GM18909 (cell line): ENCODE results near the gene TPP1.
A peak's percentile ranks its signal among the peaks of the same experiment; 100 is the strongest.

Experiments
- ATAC-seq: cut with Tn5 transposase; IDR thresholded peaks from one replicate; pipeline ENCODE4 v1.9.1; 2021; ENCODE audit warnings: mild to moderate bottlenecking; ENCODE audit not compliant: unreplicated experiment, poor library complexity

The TPP1 gene

DNA sequence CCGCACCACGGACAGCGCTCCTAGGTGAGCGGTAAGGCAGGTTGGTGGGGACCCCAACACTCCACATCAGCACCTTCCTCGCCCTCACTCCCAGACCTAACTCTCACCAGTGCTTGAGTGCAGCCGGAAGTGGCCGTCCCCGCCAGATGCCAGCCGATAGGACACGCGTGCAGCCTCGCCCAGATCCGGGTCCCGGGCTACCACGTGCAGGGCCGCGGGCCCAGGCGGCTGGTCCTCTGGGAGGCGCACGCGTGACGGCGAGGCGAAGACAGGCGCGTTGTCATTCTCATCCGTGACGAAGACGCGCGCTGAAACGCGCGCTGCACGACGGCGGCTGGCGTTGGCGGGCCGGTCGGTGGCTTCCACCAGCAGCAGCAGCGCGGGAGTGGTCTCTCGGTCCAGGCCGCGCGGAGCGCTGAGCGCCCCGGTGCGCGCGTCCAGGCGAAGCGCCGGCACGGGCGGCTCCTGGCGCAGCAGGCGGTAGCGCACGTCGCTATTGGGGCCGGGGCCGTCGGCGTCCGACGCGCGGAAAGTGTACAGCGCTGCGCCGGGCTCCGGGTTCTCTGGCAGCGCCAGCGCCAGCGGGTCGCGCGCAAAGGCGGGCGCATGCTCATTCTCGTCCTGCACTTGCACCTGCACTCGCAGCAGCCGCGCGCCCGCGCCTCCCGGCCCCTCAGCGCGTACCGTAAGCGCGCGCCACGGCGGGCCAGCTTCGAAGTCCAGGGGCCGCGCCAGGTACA, 10.8 kb upstream of the TPP1 start:
- ATAC-seq: no peak

DNA sequence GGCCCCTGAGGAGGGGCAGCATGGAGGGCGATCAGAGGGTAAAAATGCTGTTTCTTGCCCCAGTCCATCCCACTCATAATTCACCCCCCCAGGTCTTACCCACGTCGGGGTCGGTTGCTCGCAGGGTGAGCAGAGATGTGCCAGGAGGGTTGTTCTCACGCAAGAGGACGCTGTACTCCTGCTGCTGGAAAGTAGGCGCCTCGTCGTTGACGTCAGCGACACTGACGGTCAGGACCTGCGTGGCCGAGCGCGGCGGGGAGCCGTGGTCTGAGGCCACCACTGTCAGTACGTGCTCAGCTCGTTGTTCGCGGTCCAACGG, 10.3 kb upstream of the TPP1 start:
- no peak for ATAC-seq

DNA sequence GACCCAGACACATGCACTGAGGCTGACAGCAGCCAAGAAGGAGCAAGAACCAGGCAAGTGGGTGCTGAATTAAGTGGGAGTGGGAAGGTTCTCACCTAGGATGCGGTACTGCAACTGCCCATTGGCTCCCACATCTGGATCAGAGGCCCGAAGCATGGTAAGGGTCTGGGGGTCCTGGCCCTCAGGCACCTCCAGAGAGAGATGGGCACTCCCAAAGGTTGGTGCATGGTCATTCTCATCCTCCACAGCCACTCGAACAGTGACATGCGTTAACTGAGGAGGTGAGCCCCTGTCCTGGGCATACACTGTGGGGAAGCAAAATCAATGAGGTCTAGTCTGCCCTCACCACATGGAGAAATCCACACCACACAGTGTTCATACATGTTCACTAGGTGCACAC, 9.3 kb upstream of the TPP1 start:
- ATAC-seq: no peak

DNA sequence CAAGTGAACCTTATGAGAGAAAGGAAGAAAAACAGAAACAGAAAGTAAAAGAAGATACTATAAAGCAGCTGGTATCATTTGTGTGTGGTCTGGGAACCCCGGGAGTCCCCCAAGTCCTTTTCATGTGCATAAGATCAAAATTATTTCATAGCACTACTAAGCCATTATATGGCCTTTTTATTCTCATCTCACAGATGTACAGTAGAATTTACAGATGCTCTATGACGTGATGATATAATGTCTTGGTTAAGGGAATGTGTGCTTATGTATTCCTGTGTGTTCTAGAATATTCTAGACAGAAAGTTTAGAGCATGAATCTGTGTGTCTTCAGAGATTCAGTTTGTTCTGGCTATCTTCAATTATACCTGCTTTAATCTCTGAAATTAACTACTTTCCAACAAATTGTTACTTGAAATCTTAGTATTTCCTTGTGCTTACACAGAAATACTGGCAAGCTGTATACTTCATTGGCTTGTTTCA, 8.6 kb upstream of the TPP1 start:
- peak; percentile 67 for ATAC-seq

DNA sequence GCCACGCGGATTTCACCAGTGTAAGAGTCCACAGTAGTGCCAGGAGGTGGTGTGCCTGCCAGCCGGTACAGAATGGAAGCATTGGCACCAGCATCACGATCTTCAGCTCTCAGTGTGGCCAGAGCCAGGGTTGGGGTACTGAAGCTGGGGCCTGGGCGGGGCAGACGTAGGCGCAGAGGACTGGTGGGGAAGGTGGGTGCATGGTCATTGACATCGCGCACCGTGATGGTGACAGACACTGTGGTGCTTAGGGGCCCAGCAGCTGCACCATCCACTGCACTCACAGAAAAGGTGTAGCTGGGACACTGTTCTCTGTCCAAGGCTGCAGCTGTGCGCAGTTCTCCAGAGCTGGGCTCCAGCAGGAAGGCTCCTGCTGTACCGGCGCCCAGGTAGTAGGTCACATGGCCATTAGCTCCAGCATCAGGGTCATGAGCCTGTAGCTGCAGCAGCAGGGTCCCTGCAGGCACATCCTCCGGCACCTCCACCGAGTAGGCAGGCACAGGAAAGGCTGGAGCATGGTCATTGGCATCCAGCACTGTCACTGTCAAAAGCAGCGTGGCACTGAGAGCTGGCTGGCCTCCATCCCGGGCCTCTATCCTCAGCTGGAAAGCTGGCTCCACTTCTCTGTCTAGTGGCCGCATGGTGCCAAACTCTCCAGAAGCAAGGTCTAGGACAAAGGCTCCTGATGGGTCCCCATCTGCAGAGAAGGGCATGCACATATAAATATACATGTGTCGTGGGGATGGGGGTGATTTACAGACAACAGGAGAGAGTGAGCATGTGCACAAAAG, 7.9 kb upstream of the TPP1 start:
- no peak for ATAC-seq

DNA sequence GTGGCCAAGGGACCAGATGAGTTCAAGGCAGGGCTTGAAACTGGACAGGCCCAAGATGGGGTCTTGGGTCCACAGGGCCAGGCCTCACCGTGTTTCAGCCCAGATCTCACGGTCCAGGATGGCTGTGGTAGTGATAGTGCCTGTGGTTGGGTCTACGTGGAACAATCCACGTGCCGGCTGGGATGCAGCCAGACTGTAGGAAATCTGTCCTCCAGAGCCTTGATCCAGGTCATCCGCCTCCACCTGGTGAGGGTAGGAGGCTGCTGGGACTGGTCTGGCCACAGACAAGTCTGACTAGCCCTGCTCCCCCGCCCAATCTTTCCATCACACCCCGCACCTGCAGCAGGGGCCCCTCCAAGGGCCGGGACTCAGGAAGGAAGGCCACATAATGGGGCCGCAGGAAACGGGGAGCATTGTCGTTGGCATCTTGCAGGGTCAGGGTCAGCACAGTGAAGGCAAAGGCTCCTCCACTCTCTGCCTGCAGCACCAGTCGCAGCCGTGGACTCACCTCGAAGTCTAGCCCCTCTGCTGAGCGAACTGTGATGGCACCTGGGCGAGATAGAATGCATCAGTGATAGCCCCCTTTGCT, 6.7 kb upstream of the TPP1 start:
- ATAC-seq: no peak

DNA sequence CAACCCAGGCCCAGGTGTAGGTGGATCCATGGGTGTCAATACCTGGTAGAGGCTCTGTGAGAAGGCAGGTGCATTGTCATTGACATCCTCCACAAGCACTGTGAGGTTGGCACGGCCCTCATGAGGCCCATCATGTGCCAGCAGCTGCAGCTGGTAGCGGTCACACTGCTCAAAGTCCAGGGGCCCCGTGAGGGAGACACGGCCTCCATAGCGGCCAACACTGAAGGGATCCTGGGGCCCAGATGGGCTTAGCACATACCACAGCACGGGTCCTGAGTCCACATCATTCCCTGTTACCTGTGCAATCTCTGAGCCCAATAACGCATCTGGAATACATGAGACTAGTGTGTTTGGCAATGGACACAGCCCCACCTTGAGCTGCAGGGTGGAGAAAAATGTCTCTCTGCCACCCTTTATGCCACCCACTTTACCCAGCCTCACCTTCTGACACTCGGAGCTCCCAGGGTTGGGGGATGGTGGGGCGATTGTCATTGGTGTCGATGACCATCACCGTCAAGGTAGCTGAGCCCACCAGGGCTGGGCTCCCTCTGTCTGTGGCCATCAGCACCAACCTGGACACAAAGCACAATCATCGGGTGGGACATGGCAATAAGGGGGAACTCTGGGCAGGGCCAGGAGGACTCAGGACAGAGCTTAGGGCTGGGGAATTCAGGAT, 6.1 kb upstream of the TPP1 start:
- ATAC-seq: no peak

DNA sequence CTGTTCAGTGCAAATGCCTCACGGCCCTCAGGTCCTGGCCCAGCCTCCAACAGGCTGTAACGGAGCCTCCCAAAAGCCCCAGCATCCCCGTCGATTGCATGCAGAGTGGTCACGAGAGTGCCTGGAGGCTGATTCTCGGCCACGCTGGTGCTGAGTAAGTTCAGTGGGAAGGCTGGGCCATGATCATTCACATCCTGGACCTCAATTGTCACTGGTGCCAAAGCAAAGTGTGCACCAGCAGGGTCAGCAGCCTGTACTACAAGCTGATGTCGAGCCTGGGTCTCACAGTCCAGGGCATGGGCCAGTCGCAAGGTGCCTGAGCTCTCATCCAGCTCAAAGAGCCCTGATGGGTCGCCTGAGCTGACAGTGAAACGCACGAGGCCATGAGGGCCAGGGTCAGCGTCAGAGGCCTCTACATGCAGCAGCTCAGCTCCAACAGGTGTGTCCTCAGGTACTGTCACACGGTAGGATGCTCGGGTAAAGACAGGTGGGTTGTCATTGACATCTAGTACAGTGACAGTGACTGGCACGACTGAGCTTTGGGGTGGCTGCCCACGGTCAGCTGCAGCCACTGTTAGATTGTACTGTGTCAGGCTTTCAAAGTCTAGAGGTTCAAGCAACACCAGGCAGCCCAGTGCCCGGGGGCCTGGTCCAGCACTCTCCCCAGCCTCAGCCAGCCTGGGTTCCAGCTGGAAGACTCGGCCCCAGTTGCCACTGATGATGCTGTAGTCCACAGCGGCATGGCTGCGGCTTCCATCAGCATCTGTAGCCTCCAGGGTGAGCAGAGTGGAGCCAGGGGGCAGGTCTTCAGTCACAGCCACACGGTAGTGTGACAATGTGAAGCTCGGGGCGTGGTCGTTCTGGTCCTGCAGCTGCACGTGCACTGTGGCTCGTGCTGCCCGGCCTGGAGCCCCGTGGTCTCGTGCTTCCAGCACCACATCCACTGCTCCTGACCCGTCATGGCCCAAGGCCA, 4.5 kb upstream of the TPP1 start:
- ATAC-seq: no peak

DNA sequence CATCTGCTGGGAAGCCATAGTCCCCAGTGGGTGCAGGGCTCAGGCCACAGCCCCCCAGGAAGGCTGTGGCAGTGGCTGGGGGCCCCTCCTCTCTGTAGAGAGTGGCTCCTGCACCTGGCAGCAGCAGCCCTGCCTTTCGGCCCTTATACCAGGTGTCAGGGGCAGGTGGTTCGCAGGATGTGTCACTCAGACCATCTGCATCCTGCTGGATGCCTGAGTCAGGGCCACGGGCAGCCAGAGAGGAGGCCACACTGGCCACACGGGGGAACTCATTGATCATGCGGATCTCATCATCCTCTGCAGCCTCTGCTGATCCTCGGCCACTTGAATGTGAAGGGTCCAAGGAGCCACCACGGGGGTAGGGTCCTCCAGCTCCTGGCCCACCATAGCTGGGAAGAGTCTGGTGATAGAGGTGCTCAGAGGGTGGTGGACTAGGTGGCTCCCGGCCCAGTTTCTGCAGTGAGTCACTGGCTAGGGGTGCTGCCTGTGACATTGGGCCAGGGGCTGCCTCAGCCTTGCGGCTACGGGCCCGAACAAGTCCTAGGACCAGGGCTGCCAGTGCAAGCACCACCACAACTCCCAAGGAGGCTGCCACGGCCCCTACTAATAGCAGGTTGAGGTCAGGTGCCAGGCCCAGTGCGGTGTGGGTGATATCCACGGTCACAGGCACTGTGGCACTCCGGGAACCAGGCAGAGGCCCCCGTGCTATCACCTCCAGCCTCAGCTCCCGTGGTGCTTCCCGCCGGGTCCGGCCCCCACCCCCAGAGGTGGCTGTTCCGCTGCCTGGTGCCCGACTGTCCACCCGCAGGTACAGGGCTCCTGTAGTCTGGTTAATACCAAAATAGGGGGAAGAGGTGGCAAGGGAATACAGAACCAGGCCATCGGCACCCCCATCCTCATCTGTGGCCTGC, 3.3 kb upstream of the TPP1 start:
- ATAC-seq: no peak

DNA sequence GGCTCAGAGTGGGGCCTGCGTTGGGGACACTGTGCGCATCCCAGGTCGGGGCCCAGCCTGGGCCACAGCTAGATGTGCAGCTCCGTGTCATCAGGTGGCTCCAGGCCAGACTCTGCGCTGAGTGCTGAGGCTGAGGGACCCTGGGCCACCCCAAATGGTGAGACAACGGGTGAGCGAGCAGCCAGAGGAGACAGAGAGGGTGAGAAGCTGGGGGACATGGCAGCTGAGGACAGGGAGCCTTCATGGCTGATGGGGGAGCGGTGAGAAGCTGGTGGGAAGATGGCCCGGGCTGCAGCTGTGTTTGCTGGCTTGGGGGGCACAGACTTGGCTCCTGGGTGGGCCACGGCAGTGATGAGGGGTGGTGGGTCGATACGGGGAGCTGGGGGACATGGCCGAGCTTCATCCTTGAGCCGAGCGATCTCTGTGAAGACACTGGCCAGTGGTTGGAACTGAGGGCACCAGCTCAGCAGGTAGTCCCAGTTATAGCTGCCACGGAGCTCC, 2.5 kb upstream of the TPP1 start:
- ATAC-seq: no peak

DNA sequence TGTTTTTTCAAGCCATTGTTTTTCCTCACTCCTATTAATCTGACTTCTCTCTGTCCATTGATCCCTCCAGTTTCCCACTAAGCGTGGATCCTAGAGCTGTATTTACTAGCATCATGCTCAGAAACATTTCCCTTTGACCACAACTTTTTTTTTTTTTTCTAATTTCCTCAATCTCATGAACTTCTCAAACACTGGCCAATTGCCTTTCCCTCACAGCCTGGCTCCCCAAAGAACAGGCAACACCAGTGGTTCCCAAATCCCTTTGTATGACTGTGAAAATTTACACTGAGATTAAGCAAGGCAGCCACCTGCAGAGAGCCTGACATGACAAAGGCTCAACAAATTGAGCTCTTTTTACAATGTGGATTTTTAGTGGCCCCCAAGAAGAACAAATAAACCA, 1.4 kb upstream of the TPP1 start:
- no peak for ATAC-seq

DNA sequence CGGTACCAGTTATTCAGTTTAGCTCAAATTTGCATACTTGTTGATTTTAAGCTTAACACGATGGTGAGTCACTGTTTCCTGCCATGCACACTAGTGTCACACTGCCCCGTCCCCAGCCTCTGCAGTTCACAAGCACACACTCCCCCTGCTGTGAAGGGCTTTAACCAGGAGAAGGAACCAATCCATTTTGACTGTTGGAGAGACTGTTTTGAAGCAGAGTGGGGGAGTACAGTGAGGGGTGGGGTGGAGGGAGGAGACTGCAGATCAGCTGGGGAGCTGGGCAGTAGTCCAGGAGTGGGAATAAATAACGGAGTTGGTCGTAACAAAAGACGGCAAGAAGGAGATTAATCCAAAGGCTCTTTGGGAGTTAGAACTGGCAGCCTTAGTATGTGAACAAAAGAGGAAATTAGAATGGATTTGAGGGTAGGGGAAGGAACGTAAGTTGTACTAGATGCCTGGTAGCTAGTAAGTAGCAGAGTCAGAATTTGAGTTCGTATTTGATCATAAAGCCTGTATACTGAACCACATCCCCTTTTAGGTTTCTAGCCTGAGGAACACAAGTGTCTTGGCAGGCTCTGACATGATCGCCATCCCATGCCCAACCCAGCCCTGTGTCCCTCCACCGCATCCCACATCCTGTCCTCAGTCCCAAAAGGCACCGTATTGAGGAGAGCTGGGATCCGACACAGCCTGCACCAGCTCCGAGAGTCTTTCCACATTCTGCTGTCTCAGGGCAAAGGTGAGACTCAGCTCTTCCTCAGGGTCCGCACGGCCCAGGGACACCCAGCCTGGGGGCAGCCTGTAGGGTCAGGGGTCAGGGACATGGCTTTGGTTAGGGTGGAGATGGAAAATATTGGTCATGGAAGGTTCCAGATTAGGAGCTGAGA, 862 bp downstream of the TPP1 start:
- ATAC-seq: no peak

DNA sequence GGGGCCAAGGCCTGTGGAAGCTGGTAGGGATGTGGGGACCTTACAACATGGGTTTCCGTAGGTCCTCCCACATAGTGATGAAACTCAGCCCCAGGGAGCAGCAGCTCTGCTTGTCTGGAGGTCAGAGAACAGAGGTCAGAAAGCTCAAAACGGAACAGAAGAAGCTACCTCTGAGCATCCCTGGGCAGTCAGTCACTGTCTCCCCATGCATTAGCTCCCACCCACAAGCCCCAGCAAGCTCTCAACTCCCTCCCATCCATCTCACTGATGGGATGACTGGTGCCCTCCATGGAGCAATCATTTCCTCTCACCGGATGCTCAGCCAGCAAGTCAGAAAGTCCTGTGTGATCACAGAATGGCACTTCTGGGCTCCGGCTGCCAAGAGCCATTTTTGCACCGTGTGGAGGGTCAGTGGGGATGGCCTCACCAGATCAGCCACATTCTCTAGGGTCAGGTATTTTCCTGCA, 1.9 kb downstream of the TPP1 start:
- no peak for ATAC-seq

DNA sequence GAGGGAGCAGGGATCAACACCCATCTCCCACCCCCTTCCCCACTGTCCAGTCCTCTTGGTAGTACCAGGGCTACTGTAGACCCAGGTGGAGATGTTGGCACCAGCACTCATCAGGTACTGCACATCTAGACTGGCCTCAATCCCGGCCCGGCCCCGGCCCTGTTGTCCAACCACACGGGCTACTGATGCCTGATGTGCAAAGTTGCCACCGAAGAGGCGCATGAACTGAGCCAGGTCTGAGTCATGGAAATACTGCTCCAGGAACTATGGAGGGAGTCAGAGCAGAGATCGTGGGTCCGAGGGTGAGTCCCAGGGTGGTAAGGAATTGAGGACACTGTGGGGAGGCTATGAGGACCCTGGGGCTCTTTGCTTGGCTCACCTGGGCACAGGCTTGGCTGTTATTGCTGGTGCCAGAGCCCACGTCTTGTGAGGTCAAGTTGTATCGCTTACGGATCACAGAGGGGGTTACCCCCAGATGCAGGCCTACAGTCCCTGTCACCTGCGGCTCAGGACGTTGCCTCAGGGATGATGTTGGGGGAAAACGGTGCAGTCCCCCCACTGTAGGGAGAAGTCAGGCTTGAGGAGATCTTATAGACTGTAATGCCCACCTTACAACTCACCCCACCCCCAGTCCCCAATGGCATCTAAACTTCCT, 2.5 kb downstream of the TPP1 start:
- no peak for ATAC-seq

DNA sequence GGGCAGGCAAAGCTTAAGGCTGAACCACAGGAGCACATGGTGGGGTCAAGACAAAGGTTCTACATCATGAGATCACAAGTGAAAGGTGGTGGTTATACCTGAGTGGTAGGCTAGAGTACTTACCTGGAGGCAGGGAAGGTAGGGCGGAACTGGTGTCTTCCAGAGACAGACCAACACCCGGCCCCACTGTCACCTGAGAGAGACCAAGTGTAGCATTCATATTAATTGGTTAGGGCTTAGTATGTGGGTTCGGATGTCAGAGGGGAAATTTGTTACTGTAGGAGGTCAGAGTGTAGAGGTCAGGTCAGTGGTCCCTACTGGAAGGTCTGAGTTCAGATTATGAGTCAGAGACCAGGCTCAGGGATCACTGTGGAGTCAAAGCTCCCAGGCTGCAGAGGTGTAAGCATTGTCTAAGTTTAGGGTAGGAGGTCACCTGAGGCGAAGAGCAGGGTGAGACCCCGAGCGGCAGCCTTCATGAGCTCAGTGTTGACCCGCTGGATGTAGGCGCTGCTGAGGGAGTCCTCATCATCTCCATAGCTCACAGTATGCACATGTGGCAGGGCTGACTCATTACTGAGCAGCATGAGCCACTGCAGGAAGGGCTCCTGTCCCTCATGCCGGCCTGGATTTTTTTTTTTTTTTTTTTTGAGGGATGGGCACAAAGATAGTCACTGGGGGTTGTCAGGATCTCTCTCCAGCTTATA, 3.2 kb downstream of the TPP1 start:
- ATAC-seq: no peak

DNA sequence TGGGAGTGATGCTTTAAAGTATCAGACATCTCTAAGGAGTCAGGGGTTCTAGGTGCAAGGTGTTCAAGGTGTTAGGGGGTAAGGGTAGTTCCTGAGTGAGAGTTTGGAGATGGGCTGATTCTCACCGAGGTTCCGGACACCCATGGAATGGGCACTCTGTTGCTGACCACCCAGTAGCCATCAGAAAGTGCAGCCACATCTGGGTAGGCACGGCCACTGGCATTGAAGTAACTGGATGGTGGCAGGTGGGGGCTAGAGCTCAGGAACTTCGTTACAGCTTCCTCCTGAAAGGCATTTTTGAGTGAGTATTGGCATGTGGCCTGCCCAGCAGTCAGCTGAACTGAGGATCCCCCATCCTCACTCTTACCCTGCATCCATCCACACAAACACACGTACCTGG, 4.2 kb downstream of the TPP1 start:
- no peak for ATAC-seq

DNA sequence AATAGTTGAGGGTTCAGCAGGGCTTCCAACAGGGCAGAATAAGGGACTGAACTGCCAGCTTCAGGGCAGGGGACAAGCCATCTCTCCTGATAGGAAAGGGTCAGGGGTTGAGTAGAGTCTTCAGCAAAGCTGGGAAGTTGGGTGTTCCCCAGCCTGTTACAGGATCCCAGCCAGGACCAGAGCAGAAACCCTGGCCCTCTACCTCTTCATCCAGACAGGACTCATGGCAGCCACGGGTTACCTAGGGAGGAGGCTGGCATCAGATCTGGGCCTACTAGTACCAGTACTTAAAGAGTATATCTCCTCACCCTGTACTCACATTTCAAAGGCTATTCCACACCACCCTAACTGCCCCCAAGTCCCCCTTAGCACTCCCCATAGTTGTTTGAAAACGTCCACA, 4.8 kb downstream of the TPP1 start:
- no peak for ATAC-seq
